Activated T-cell treated with anti-CD3 and anti-CD28 coated beads for 4 hours (primary cell): ENCODE measurements around the gene PROM1.

Source experiments
- DNase-seq: peaks from one replicate; pipeline ENCODE4 v3.0.0-alpha.2; 2020

The PROM1 gene

DNA sequence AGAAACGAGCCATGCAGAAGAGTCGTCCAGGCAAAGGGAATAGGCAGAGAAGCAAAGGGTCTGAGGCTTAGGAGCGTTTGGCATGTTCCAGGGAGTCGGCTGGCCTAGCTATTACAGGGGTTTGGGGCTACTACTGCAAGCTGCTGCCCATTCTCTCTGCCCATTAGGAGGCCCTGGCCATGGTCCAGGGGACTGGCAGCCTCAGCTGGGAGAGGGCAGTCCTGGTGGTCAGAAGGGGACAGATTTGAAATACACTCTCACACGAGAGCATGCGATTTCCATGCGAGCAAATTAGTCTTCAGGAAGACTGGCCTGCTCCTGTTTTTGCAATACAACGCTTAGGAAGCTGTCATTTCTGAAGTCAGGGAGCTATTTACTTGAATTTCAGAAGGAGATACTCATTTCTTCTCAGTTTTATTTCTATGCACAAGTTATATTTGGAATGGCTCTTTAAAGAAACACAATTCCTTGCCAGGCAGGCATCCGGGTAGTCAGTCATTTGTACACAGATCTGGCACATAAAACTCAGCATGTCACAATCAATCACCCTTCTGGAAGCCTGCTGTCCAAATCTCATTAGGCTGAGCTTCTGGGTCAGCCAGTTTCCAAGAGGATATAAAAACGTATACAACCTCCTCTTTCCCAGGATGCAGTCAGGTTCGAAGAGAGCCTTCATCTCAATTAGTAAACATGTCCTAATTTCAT lies 27.0 kb downstream of the PROM1 start:
- no peak for DNase-seq

DNA sequence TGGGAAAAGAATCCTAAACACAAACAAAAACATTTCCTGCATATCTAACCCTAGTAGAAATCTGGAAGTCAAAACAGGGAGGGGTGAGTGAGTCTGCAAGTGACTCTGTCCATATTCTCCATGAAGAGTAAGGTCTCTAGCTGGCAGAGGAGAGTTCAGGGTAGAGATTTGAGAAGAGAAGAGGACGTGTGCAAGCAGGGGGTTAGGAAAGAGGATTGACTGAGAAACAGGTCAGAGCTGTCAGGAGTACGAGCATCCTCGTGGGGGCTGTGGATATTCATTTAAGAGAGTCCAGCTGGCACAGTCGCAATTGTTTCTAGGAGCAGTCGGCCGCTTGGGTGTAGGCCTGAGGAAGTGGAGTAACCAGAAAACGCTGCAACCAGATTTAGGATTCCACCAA lies 27.9 kb downstream of the PROM1 start:
- no peak for DNase-seq

DNA sequence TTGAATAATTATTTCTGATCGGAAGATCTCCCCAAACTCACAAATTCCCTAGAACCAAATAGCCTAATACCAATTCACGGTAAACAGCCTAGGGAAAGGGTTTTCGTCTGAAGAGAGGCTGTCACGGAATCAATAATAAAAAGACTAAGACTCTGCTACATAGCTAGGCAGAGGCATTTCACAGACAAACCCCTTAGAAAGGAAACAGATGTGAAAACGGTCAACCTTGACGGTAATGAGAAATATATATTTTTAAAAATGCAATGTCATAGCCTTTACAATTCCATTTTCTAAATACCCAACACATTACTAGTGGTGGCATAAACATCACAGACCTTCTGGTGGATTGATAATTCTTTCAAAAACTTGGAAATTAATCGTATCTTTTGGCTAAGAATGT lies 28.4 kb downstream of the PROM1 start:
- no peak for DNase-seq

DNA sequence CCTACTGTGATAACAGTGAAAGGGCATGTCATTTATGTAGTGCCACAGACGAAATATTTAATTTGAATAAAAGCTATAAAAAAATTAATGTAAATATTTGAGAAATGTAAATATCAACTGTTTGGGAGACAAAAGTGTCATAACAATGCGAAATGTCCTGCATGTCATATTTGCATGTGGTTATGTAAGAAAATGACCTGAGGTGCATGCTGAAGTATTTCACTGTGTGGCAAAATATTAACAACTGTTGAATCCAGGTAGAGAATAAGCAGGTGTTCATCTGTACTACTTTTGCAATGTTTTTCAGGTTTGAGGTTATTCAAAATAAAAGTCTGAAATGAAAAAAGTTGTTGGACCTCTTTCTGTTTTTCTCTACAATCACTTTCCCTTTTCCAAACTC lies 30.9 kb downstream of the PROM1 start:
- no peak for DNase-seq

DNA sequence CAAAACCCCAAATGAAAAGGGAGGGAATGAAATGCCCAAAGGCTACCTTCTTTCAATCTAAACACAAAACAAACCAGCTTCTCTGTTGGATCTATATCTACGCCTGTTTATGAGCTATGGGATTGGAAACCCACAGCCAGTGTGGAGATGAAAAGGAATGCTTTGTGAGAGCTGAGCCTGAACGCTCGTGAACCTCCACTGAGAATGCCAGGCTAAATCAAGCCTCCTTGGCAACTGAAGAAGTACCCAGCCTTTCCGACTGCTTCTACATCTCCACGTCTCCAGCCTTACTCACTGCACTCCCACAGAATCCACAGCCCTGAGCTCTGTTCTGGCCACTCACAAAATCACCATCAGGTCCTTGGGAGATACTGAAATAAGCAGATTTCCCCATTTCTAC lies 31.8 kb downstream of the PROM1 start:
- no peak for DNase-seq

DNA sequence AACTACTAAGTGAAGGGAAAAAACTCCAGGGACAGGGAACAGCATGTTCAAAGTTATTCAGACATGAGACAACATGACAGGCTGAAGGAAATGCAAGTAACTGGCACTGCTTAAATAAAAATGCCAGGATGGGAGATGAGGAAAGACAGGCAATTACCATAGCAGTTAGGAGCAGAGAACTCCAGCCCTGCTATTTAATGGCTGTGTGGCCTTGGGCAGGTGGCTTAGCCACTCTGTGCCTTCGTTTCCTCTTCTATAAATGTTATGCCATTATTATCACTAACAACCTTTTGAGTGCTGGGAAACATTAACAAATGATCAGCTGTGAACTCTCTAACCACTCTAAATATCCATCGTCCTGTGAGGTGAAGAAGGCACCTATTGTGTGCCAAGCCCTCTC lies 32.7 kb downstream of the PROM1 start:
- DNase-seq, result no peak

DNA sequence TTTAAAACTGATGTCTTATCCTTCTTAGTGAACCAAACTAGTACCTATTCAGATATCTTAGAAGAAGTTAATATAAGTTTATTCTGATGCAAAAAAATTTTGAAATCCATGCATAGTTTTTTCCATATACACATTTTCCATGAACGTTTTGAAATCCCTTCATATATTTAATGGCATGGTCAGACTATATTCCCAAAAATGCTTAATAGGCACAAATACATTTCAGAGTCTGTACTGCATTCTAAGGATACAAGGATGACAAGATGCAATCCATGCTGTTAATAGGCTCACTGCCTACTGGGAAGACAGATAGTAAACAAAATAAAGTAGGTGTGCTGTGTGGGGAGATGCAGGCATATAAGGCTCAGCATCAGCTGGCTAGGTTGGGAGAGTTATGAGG lies 33.2 kb downstream of the PROM1 start:
- no peak for DNase-seq

DNA sequence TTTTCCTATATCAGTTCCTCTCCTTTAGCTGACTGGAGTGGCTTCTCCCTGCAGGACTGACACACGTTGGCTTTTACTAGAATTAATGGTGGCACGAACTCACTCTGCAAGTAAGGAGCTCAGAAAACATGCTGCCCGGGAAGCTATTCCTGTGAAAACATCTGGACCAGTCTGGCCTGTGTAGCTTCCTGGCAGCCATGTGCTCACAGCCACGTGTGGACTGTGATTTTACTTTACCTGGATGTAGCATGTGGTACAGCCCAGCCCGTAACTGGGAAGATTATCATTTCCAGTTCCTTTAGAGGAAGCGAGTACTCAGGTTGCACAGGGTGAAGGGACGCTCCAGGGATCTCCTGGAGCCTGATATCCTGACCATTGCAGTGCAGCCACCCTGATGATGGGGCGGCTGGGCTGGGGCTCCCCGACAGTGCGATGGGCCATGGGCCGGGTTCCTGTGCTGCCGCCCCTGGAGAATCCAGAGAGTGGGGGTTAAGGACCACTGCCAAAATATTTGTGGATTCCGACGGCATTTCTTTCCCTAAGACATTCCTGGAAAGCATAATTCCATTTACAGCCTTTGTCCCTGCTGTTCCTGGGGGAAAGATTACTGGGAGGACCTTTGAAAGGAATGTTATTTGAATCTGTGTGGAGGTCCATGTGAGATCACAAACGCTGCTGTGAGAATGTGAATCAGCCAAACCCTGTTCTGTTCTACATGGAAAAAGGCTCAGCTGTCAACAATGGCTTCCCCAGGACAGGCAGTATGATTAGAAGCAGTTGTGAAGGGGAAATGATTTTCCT lies 35.0 kb downstream of the PROM1 start:
- DNase-seq, result no peak

DNA sequence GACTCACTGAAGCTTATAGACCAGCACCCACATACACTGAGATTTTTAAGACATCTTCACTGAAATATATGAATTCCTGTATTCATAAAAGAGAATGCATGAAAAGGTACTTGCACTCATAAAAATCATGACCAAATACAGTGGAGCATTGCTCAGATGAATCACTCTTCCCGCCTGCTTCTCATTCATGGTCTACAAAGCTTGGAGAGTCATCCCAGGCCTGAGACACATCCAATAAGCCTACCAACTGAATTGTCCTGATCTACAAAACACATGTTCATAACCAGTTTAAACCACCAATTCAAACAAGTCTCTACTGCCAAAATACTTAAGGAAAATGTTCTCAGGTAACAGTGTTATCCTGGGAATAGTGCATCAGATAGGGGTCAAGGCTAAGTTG lies 38.1 kb downstream of the PROM1 start:
- DNase-seq, result no peak

DNA sequence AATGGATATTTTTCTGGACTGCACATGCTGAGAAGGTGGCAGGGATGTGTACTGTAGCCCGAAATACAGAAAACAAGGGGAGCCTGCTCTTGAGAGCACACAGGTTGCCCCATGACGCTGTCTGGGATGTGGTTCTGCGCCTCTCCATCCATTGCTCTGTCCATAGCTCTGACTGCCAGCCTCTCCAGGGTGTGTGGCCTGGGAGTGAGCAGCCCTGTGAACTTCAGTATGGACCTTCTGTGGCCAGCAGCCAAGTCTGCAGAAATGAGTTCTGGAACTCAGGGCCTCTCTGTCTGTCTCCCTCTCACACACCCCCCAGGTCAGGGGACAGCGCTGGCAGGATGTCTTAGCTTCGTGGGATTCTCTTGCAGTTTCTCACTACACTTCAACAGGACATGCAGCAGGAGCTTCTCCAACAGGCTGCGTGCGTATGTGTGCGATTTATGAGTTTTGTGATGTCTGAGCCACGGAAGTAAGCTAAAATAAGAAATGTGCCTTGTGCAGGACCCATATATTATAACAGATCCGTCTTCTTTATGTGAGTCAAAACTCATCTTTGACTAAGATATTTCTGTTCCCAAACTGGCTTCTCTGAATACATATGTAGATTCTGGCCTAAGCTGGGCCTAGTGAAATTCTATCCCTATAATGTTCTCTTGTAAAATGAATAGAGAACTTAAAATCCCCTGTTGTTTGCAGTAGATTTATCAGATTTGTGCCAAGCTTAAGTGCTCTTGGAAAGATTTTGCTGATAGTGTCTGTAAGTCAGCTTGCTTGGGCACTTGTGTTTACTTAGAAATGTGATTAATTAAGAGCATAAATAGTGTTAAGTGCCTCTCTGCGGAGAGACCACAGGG lies 40.0 kb downstream of the PROM1 start:
- no peak for DNase-seq

DNA sequence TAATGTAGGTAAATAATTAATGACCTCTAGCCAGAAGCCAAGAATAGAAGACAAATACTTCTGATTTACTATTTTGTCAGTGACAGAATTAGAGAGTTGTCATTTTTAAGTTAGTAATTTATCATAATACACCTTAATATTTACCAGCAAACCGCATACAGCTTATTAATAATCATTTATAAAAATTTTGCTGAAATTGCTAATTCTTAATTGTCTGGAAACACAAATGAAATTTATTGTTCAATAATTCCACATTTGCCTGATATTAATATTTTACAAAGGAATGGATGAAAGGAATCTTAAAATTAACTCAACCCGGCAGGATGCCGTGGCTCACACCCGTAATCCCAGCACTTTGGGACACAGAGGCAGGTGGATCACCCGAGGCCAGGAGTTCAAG lies 44.7 kb downstream of the PROM1 start:
- DNase-seq, result no peak

DNA sequence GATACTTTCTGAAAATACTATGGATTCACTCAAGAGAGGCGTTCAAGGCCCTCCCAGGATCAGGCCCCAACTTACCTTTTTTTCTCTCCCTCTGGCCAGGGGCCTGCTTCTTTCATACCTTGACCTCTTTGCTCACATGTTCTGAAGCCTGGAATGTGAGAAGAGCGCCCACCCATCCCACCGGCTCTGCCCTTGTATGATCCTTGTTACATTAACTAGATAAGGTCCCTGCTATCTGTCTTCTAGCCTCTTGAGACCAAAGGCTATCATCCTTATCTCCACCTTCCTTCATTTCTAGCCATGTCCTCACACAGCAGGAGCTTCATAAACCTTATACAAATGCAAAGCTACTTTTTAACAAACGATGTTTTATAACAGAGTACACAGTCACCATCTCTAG lies 45.9 kb downstream of the PROM1 start:
- DNase-seq, result no peak

DNA sequence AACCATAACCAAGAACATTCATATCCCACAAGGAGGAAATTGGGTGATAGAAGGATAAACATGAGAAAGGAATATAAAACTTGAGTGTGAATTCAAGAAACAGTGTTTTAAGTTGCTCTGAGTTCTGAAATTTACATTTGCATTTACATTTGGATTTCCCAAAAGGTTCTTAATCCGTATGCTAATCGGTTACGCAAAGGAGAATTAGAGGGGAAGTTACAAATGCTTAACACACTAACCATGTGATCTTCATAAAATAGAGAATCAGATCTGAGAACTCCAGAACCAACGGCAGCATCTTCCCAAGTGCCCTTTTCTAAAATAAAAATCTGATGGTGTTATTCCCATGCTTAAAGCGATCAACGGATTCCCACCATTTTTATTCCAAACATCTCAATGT lies 48.0 kb downstream of the PROM1 start:
- DNase-seq, result no peak

DNA sequence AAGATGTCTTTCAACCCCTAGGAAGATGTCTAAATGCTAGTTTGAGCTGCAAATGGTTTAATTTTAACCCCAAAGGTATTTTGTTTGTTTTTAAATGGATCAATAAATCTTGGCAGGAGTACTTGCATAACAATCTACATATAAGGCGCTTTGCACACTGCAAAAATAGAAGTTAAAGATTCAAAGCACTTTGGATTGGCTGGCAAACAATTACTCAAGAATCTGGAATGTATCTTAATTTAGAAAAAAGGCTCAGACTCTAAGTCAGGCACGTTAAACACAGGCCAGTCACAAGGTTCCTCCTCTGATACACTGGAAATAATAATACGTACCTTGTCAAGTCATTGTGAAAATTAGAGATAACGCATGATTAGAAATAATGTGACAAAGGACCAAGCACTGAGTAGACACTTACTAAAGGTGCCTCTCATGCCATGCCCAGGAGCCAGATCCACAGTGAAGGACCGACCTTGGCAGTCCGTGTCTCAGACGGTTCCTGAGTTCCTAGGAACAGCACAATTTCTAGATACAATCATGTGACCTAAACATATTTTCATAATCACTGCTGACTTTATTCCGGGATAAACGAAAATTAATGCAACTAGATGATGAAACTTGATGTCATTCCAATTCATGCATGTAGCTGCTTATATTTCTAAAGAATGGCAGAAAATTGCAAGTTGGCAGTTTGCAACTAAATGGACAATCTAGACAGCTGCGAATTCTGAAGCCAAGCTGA lies 49.6 kb downstream of the PROM1 start:
- DNase-seq, result no peak

DNA sequence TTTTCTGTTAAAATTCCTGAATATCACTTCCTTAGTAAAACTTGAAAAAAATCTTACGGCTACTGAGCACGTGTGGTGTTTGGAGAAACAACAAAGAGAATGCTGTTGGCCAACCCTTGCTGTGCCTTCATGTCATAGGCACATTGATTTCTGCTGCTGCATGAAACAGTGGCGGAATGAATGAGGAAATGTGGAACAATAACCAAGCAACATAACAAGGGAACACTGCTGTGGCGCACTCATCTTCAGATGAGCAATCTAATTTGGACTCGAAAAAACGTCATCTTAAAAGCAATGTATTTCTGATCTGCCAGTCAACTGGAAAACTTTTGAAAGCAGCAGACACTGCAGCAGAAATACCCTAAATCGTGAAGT lies 51.4 kb downstream of the PROM1 start:
- DNase-seq, result no peak

DNA sequence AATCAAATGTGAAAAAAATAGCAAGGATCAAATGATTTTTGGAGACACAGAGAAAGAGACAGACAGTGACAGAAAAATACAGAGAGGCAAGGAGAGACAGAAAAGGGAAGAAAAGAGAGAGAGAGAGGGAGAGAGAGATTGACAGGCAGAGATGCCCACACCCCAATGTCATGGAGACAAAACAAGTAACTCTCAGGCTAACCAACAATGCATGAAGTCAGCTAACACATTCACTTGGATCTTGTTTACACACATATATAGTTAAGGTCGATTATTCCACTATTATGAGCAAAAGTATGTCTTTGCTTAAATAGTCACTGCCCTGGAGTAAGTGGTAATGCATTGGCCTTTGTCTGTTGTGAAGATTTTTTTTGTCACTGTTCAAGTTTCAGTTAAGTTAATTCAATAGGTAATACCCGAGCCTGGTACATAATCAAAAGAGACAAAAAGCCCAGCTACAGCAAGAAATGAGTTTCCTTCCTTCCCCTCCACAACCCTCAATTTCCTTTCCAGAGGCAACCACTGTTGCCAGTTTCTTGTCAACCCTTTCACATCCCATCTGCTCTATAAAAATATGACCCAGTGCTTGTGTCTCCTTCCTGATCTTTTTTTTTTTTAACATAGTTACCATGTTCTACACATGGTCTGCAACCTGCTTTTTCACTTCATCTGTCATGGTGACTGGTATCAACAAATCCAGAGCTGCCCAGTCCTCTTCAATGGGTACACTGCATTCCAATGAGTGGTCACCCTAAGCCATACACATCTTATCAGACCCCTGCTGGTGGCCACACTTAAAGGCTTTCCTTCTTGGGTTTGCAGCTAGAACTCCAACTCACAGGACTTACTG lies 52.1 kb downstream of the PROM1 start:
- DNase-seq, result no peak

DNA sequence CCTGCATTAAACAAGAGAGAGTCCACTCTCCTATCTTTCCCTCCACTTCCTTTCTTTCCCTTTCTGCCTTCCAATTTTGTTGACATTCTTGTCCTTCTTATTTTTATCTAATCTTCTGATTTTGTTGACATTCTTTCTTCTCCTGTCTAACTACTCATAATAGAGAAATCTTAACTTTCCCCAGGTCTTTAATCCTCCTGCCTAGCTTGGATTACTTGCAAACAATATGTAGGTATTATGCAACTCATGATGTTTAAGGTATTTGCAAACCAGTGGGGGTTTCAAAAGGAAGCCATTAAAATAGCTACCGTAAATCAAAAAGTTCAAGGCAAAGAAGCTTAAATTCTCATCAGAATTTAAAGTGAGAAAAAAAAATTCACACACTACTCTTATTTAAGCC lies 53.9 kb downstream of the PROM1 start:
- no peak for DNase-seq

DNA sequence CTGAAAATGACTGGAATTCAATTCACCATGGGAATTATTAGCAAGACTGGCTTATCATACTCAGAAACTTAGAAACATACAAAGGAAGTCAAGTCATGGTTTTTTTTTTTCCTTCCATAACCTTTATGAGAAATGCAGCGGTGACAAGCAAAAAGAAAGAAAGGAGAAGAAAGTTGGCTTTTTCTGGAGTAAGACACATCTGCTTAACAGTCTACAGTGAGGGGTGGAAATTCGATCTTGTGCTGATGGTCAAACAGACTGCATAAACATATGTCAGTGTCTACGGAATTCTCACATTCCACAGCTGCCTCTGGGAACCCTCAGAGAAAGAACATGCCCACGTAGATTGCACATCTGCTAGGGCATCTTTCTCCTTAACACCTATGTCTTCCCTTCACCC lies 54.6 kb downstream of the PROM1 start:
- no peak for DNase-seq

DNA sequence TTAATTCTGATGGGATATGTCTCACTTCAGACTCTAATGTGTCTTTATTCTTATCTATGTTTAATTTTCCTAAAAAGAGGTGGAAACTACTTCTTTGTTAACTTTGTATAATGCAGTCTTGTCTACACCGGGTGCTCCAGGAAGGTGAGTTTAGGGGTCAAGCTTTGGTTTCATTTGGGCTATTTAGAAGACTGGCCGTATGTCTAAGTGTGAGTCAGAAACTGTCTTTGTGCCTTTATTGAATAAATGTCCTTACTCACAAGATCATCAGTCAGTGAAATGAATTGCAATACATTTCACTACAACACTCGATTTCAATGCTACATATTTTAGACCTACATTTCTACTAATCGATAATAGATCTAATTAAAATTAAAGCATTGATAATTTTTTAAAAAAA lies 56.2 kb downstream of the PROM1 start:
- no peak for DNase-seq

DNA sequence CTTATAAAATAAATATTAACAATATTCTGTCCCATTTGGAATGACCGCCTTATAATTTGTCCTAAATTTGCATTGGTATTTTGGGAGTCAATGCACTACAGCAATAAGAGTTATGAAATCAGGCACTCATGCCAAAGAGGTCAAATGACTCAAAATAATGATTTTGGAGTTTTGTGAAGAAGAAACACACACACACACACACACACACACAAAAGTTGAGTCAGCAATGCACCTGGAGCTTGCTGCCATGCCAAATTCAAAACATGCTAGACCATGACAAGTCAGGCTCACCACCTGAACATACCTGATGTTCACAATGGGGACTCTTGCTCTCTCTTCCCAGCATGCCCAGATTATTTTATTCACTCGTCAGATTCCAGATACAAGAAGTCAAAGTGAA lies 56.7 kb downstream of the PROM1 start:
- DNase-seq, result no peak

DNA sequence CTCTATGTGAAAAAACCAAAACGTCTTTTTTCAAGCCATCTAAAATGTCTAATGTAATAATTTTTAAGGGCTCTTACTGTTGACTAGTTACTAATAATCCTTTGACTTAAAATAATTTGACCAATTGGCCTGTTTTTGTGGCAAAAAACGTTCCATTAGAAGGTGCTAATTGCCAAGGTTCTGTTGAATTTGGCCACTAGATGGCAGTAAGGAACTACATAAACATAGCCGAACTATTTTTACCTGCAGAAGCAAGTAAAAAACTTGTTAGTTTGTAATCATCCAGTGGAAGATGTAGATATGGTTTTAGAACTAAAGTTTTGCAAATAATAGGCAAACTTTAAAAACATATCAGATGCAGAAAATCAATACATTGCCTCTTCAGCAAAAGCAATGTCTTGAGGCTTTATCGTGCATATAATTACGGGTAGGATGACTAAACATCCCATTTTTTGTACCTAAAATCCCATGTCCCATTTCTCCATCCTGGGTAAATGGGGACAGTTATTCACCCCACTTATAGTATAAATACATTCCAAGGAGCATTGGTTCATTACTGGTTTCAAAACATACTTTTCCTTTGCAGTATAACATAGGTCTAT lies 57.6 kb downstream of the PROM1 start:
- peak; percentile 18 for DNase-seq

DNA sequence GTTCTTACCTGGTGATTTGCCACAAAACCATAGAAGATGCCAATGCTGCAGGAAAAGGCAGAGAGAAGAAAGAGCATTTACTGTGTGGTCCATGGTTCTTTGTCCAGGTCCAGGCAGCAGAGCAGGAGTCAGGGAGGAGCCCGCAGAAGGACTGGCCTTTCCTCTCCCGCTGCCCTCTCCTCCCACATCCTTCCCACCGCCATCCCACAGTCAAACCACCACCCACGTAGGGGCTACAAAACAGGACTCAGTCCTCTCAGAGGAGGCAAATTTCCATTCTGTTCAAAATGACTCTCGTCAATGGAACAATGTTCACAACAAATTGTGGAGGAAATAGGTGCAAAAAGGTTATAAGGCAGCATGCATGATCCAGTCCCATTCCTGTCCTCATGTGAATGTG lies 58.6 kb downstream of the PROM1 start:
- no peak for DNase-seq
